ENCODE measurements around the gene AKR1E2.

DNA sequence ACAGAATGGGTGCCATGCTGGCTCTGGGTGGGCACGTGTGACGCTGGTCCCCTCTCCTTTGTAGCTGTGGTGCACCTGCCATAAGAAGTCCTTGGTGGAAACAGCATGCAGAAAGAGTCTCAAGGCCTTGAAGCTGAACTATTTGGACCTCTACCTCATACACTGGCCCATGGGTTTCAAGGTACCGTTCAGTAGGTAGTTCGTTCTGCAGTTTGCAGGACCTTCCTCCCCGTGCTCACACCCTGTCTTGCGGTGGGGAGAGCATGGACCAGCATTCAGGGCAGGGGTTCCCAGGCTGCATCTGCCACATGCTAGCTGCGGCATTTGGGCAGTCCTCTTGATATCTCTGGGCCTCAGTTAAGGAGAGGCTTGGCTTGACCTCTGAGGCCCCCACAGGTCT is 7.3 kb downstream of the AKR1E2 start:
- TF ChIP-seq POLR2A (IDR thresholded peaks at IDR 0.05; ENCODE audit: low read length) (no peak), GATA1 (IDR thresholded peaks at IDR 0.05; ENCODE audit: low read depth, low read length) (no peak)

Measured in erythroblast (primary cell).